Measurements from ENCODE around the gene TMEM267. TPM values are rescaled to one million over a fixed set of nuclear protein-coding genes. Genes with fewer than 3 reads are reported as not detected.

The TMEM267 gene
- total and polyA plus RNA-seq, 2 of the 8 experiments (the other 6 are each of a cell fraction or from before 2014, with no cell fraction given): 4.8 to 6.2 TPM

- TF ChIP-seq KDM4A (IDR thresholded peaks at IDR 0.05; ENCODE audit: low read depth, low read length, severe bottlenecking) (peak; percentile 23), HDAC2 (IDR thresholded peaks at IDR 0.05; ENCODE audit: borderline replicate concordance in 1 of 2, low read depth in 2 of 2, low read length in 2 of 2) (0 out of 4 replicates have a peak, but pooled peaks of 1 of the 2 experiments have one; percentile 71), TAF1 (IDR thresholded peaks at IDR 0.05; ENCODE audit: low read depth, low read length) (peak; percentile 96), YY1 (IDR thresholded peaks at IDR 0.05; ENCODE audit: low read depth, low read length) (peak; percentile 82), SIN3A (conservative IDR thresholded peaks at IDR 0.05 in 1 of 2, IDR thresholded peaks at IDR 0.05 in 1 of 2; ENCODE audit: low read depth in 1 of 2, low read length in 2 of 2) (peak; percentile 10 to 49; a peak in 1 of 4 replicates), USF2 (IDR thresholded peaks at IDR 0.05; ENCODE audit: low read length) (no peak), EGR1 (IDR thresholded peaks at IDR 0.05; ENCODE audit: borderline replicate concordance, low read depth, low read length) (no peak), BRCA1 (IDR thresholded peaks at IDR 0.05; ENCODE audit: low read depth, low read length) (no peak), ATF2 (IDR thresholded peaks at IDR 0.05; ENCODE audit: low read length) (no peak), GTF2F1 (IDR thresholded peaks at IDR 0.05; ENCODE audit: borderline replicate concordance, low read depth, low read length) (0 out of 2 replicates have a peak, but pooled peaks have one; percentile 14), TBP (IDR thresholded peaks at IDR 0.05; ENCODE audit: low read depth, low read length) (peak; percentile 86; the same call in 1 of the 2 replicates), CBX8 (IDR thresholded peaks at IDR 0.05; ENCODE audit: borderline replicate concordance, low read depth, low read length) (no peak), SAP30 (IDR thresholded peaks at IDR 0.05; ENCODE audit: insufficient read depth, insufficient replicate concordance, low read length) (peak; percentile 72)
Observed at GRCh38 chr5:43514816-43515677, 31.4 kb upstream of the TMEM267 start, which contains the start of gene C5orf34 (continued).

All from H1 (cell line).